Naive thymus-derived CD8-positive, alpha-beta T cell (primary cell): ENCODE data around the gene RNF224. TPM values are rescaled to one million over a fixed set of nuclear protein-coding genes. Genes with fewer than 3 reads are reported as not detected.
A peak's percentile ranks its signal among the peaks of the same experiment; 100 is the strongest.

Experiments used
- ATAC-seq, 2 donors: fragments of 150-1000 bp; cut with Tn5 transposase in 1 of 2; sonication (Bioruptor Pico), chemical (Tn5 transposase) in 1 of 2; 1 replicate in 1 of 2; 2 replicates in 1 of 2; pipeline ENCODE4 v1.10.0; 2021; ENCODE audit warnings: mild to moderate bottlenecking in 2 of 2, moderate library complexity in 2 of 2
- POLR2A ChIA-PET: fragments of 350-600 bp; sonication (Branson Sonifier 250); formaldehyde crosslinking; loops from one replicate; lab custom pipeline; 2021; ENCODE audit warnings: antibody characterized with exemption; lab: Charles Lee
- DNase-seq, 10 donors: peaks; one replicate each; pipeline versions ENCODE4 v3.0.0 to v3.0.0-alpha.2; 2020 to 2022
- H3K27ac Mint-ChIP-seq, 10 donors: one replicate each; pipeline ENCODE4 v1.8.0; 2020 to 2022; ENCODE audit warnings: mild to moderate bottlenecking in 10 of 10, mixed read lengths in 10 of 10, moderate library complexity in 4 of 10, inconsistent platforms in 1 of 10
- H3K27me3 Mint-ChIP-seq, 5 donors: one replicate each; pipeline ENCODE4 v1.8.0; 2021 to 2022; ENCODE audit warnings: mixed read lengths in 5 of 5
- H3K36me3 Mint-ChIP-seq, 3 donors: one replicate each; pipeline ENCODE4 v1.8.0; 2020 to 2022; ENCODE audit warnings: mixed read lengths in 3 of 3, mild to moderate bottlenecking in 2 of 3, inconsistent platforms in 1 of 3
- H3K4me1 Mint-ChIP-seq, 4 donors: one replicate each; pipeline ENCODE4 v1.8.0; 2021 to 2022; ENCODE audit warnings: mixed read lengths in 4 of 4
- H3K4me3 Mint-ChIP-seq, 10 donors: one replicate each; pipeline ENCODE4 v1.8.0; 2020 to 2022; ENCODE audit warnings: mild to moderate bottlenecking in 10 of 10, mixed read lengths in 10 of 10, moderate library complexity in 6 of 10, inconsistent platforms in 1 of 10
- H3K9me3 Mint-ChIP-seq, 9 donors: one replicate each; pipeline ENCODE4 v1.8.0; 2020 to 2022; ENCODE audit warnings: mixed read lengths in 9 of 9, mild to moderate bottlenecking in 3 of 9, inconsistent platforms in 1 of 9, moderate library complexity in 1 of 9
- polyA plus RNA-seq, 3 donors: library from polyadenylated mRNA; unstranded; fragments of 300-500 nt; fragmentation: Illumina TruSeq; gene quantifications; one replicate each; pipeline ENCODE4 v1.2.3, GENCODE V29; 2021
- total RNA-seq, 8 experiments: library from RNA in 2 of 8; stranded (reverse) in 2 of 8; gene quantifications; one replicate each; pipeline ENCODE4 v1.2.3 and lab custom pipeline; 2021 to 2026

The RNF224 gene
- total RNA-seq (under 1 TPM in 1 of 2 experiments, not detected in 1; 0.21 TPM), polyA plus RNA-seq (not detected), total RNA-seq (lab: John Stamatoyannopoulos, UW) (0 to 0.15 (median 0) reads per million in 6 experiments)

- Mint-ChIP-seq H3K9me3 (no peaks in the 10 kb centered on the region), H3K4me3 (peak within 1 kb of the TSS in 5 of 10 donors; percentile 1 to 64 (median 28)), H3K36me3 (peaks cover 0 to 2% (median 1%) of the 10 kb centered on the region in 3 donors), H3K27me3 (peaks cover 2 to 17% (median 4%) of the 10 kb centered on the region in 5 donors), H3K27ac (peak within 1 kb of the TSS in 6 of 10 donors; percentile 2 to 90 (median 32)), H3K4me1 (peaks cover 5 to 14% (median 12%) of the 10 kb centered on the region in 4 donors)
- DNase-seq (peak; percentile 71 to 88 (median 81)), ATAC-seq (peak; percentile 43)
- POLR2A ChIA-PET: interaction anchor here (0.9 to 6.4 kb wide), 9 partner anchors 10 to 140 kb away, joined by 3 to 59 read pairs (median 6); partner anchors contain the start of genes ANAPC2, MAN1B1 and SSNA1
Observed at GRCh38 chr9:137227054-137227852, at the start of gene RNF224. RNF224 (plus strand) TSS chr9:137227502; CDS start chr9:137228336, 834 bp downstream.

- DNase-seq (no peak), ATAC-seq (no peak)
- POLR2A ChIA-PET: interaction anchor here (0.6 to 1.7 kb wide), 3 partner anchors 9 to 45 kb away, joined by 4 read pairs; no protein-coding TSS in a partner anchor
- H3K4me1 Mint-ChIP-seq: peaks cover 0 to 9% (median under 1%) of the 10 kb centered on the region in 4 donors
- H3K27ac Mint-ChIP-seq: no peak overlapping the region
- H3K4me3 Mint-ChIP-seq: no peak overlapping the region
- H3K27me3 Mint-ChIP-seq: no peaks in the 10 kb centered on the region
- no peaks in the 10 kb centered on the region for H3K9me3 Mint-ChIP-seq
- peaks cover 0 to 31% (median 9%) of the 10 kb centered on the region in 3 donors for H3K36me3 Mint-ChIP-seq
Observed at GRCh38 chr9:137178201-137178938, 48.9 kb upstream of the RNF224 start.

GRCh38 chr9:137178939-137179630, 48.2 kb upstream of the RNF224 start:
- H3K4me1 Mint-ChIP-seq: peaks cover under 1 to 6% (median 2%) of the 10 kb centered on the region in 4 donors
- H3K27ac Mint-ChIP-seq: no peak overlapping the region
- H3K36me3 Mint-ChIP-seq: peaks cover 0 to 37% (median 12%) of the 10 kb centered on the region in 3 donors
- H3K27me3 Mint-ChIP-seq: no peaks in the 10 kb centered on the region
- H3K9me3 Mint-ChIP-seq: no peaks in the 10 kb centered on the region
- H3K4me3 Mint-ChIP-seq: no peak overlapping the region
- POLR2A ChIA-PET: interaction anchor here (0.6 to 2.2 kb wide), 3 partner anchors 8 to 44 kb away, joined by 4 to 6 read pairs (median 4); no protein-coding TSS in a partner anchor
- ATAC-seq (no peak), DNase-seq (no peak)

GRCh38 chr9:137179761-137180160, 47.5 kb upstream of the RNF224 start:
- peaks cover 3 to 8% (median 6%) of the 10 kb centered on the region in 4 donors for H3K4me1 Mint-ChIP-seq
- no peaks in the 10 kb centered on the region for H3K9me3 Mint-ChIP-seq
- H3K27me3 Mint-ChIP-seq: no peaks in the 10 kb centered on the region
- peaks cover 0 to 43% (median 12%) of the 10 kb centered on the region in 3 donors for H3K36me3 Mint-ChIP-seq
- no peak overlapping the region for H3K4me3 Mint-ChIP-seq
- no peak for DNase-seq
- H3K27ac Mint-ChIP-seq: no peak overlapping the region
- POLR2A ChIA-PET: interaction anchor here (2.2 kb wide), 1 partner anchor 44 kb away, joined by 6 read pairs; no protein-coding TSS in a partner anchor
- ATAC-seq: no peak

- no peak for ATAC-seq
- peaks cover 4 to 12% (median 6%) of the 10 kb centered on the region in 4 donors for H3K4me1 Mint-ChIP-seq
- no peaks in the 10 kb centered on the region for H3K9me3 Mint-ChIP-seq
- H3K36me3 Mint-ChIP-seq: peaks cover 0 to 45% (median 12%) of the 10 kb centered on the region in 3 donors
- no peak for DNase-seq
- no peak overlapping the region for H3K4me3 Mint-ChIP-seq
- H3K27me3 Mint-ChIP-seq: no peaks in the 10 kb centered on the region
- POLR2A ChIA-PET: interaction anchor here (2.2 kb wide), 1 partner anchor 43 kb away, joined by 6 read pairs; no protein-coding TSS in a partner anchor
- H3K27ac Mint-ChIP-seq: no peak overlapping the region
Observed at GRCh38 chr9:137180491-137180890, 46.8 kb upstream of the RNF224 start.

- H3K27ac Mint-ChIP-seq: no peak overlapping the region
- no peak for DNase-seq
- H3K27me3 Mint-ChIP-seq: no peaks in the 10 kb centered on the region
- no peaks in the 10 kb centered on the region for H3K9me3 Mint-ChIP-seq
- peaks cover 4 to 20% (median 10%) of the 10 kb centered on the region in 4 donors for H3K4me1 Mint-ChIP-seq
- H3K36me3 Mint-ChIP-seq: peaks cover 0 to 45% (median 14%) of the 10 kb centered on the region in 3 donors
- H3K4me3 Mint-ChIP-seq: peak overlapping the region in 1 of 10 donors; percentile 4
- ATAC-seq: no peak
- POLR2A ChIA-PET: interaction anchor here (0.6 kb wide), 1 partner anchor 49 kb away, joined by 6 read pairs; no protein-coding TSS in a partner anchor
Observed at GRCh38 chr9:137181680-137182079, 45.6 kb upstream of the RNF224 start.

- no peak for ATAC-seq
- Mint-ChIP-seq H3K27me3 (no peaks in the 10 kb centered on the region), H3K4me1 (peaks cover 4 to 31% (median 19%) of the 10 kb centered on the region in 4 donors), H3K27ac (no peak overlapping the region), H3K36me3 (peaks cover 0 to 40% (median 16%) of the 10 kb centered on the region in 3 donors), H3K9me3 (no peaks in the 10 kb centered on the region), H3K4me3 (peak overlapping the region in 1 of 10 donors; percentile 71)
- POLR2A ChIA-PET: interaction anchor here (1.0 to 1.2 kb wide), 2 partner anchors 40 to 58 kb away, joined by 3 to 5 read pairs; partner anchors contain the start of gene TUBB4B
- DNase-seq: no peak
Observed at GRCh38 chr9:137182836-137183235, 44.5 kb upstream of the RNF224 start.

- Mint-ChIP-seq H3K27ac (no peak overlapping the region), H3K4me3 (peak overlapping the region in 4 of 10 donors; percentile 21 to 43 (median 42)), H3K36me3 (peaks cover 0 to 36% (median 16%) of the 10 kb centered on the region in 3 donors), H3K9me3 (no peaks in the 10 kb centered on the region), H3K4me1 (peaks cover 6 to 35% (median 25%) of the 10 kb centered on the region in 4 donors), H3K27me3 (no peaks in the 10 kb centered on the region)
- ATAC-seq (no peak), DNase-seq (no peak)
- POLR2A ChIA-PET: interaction anchor here (0.6 kb wide), 1 partner anchor 17 kb away, joined by 5 read pairs; the partner anchor contains the start of gene TPRN
Observed at GRCh38 chr9:137183980-137184595, 43.2 kb upstream of the RNF224 start.

- H3K4me1 Mint-ChIP-seq: peaks cover 5 to 44% (median 32%) of the 10 kb centered on the region in 4 donors
- peaks cover 0 to 29% (median 14%) of the 10 kb centered on the region in 3 donors for H3K36me3 Mint-ChIP-seq
- POLR2A ChIA-PET: interaction anchor here (0.7 to 1.4 kb wide), 2 partner anchors 10 to 55 kb away, joined by 3 read pairs; no protein-coding TSS in a partner anchor
- peak overlapping the region in 1 of 10 donors; percentile 52 for H3K27ac Mint-ChIP-seq
- H3K4me3 Mint-ChIP-seq: peak overlapping the region in 1 of 10 donors; percentile 48
- no peaks in the 10 kb centered on the region for H3K9me3 Mint-ChIP-seq
- no peaks in the 10 kb centered on the region for H3K27me3 Mint-ChIP-seq
- DNase-seq (no peak), ATAC-seq (no peak)
Observed at GRCh38 chr9:137184881-137185660, 42.2 kb upstream of the RNF224 start.

- no peaks in the 10 kb centered on the region for H3K27me3 Mint-ChIP-seq
- peaks cover 8 to 49% (median 39%) of the 10 kb centered on the region in 4 donors for H3K4me1 Mint-ChIP-seq
- no peak overlapping the region for H3K27ac Mint-ChIP-seq
- H3K9me3 Mint-ChIP-seq: no peaks in the 10 kb centered on the region
- POLR2A ChIA-PET: interaction anchor here (0.6 to 1.4 kb wide), 2 partner anchors 11 to 759 kb away, joined by 3 to 12 read pairs; no protein-coding TSS in a partner anchor
- H3K36me3 Mint-ChIP-seq: peaks cover 0 to 32% (median 13%) of the 10 kb centered on the region in 3 donors
- ATAC-seq (no peak), DNase-seq (no peak)
- peak overlapping the region in 4 of 10 donors; percentile 19 to 95 (median 90) for H3K4me3 Mint-ChIP-seq
Observed at GRCh38 chr9:137185921-137186320, 41.4 kb upstream of the RNF224 start.
